CD8-positive, alpha-beta memory T cell (primary cell): ENCODE results near the gene IQCE. TPM values are rescaled to one million over a fixed set of nuclear protein-coding genes. Genes with fewer than 3 reads are reported as not detected.

ENCODE experiments used
- CTCF ChIA-PET: fragments of 350-600 bp; sonication (Branson Sonifier 250); formaldehyde crosslinking; loops from one replicate; lab custom pipeline; 2021; ENCODE audit warnings: antibody characterized with exemption; lab: Charles Lee
- POLR2A ChIA-PET: fragments of 350-600 bp; sonication (Branson Sonifier 250); formaldehyde crosslinking; loops from one replicate; lab custom pipeline; 2021; ENCODE audit warnings: antibody characterized with exemption; lab: Charles Lee
- DNase-seq, 5 donors: peaks; one replicate each; pipeline versions ENCODE4 v3.0.0 to v3.0.0-alpha.2; 2020 to 2022; ENCODE audit warnings: mixed read lengths in 1 of 5
- H3K27ac ChIP-seq: one replicate; pipeline ENCODE4 v1.7.0; 2013; ENCODE audit warnings: low read depth, mild to moderate bottlenecking, low read length, moderate library complexity
- H3K27me3 ChIP-seq: 2 replicates; pipeline ENCODE4 v1.7.0; 2013; ENCODE audit warnings: low read length, mild to moderate bottlenecking; ENCODE audit not compliant: insufficient read depth, poor library complexity, severe bottlenecking
- H3K36me3 ChIP-seq: 2 replicates; pipeline ENCODE4 v1.7.0; 2013; ENCODE audit warnings: mild to moderate bottlenecking, low read length, moderate library complexity; ENCODE audit not compliant: insufficient read depth
- H3K4me1 ChIP-seq: 2 replicates; pipeline ENCODE4 v1.7.0; 2013; ENCODE audit warnings: mild to moderate bottlenecking, low read length, moderate library complexity; ENCODE audit not compliant: insufficient read depth
- H3K4me3 ChIP-seq: 2 replicates; pipeline ENCODE4 v1.7.0; 2013; ENCODE audit warnings: mild to moderate bottlenecking, low read length
- H3K9me3 ChIP-seq: 2 replicates; pipeline ENCODE4 v1.7.0; 2013; ENCODE audit warnings: mild to moderate bottlenecking, low read length
- H3K27ac Mint-ChIP-seq, 8 donors: one replicate each; pipeline ENCODE4 v1.8.0; 2020 to 2021; ENCODE audit warnings: mixed read lengths in 8 of 8, mild to moderate bottlenecking in 6 of 8, inconsistent platforms in 3 of 8, moderate library complexity in 3 of 8
- H3K27me3 Mint-ChIP-seq, 2 donors: one replicate each; pipeline ENCODE4 v1.8.0; 2020 to 2021; ENCODE audit warnings: mixed read lengths in 2 of 2, mild to moderate bottlenecking in 1 of 2, moderate library complexity in 1 of 2
- H3K36me3 Mint-ChIP-seq, 3 donors: one replicate each; pipeline ENCODE4 v1.8.0; 2020 to 2021; ENCODE audit warnings: mixed read lengths in 3 of 3, inconsistent platforms in 1 of 3, mild to moderate bottlenecking in 1 of 3
- H3K4me1 Mint-ChIP-seq, 3 donors: one replicate each; pipeline ENCODE4 v1.8.0; 2020 to 2021; ENCODE audit warnings: mixed read lengths in 3 of 3, inconsistent platforms in 1 of 3, mild to moderate bottlenecking in 1 of 3
- H3K4me3 Mint-ChIP-seq, 7 donors: one replicate each; pipeline ENCODE4 v1.8.0; 2020 to 2021; ENCODE audit warnings: mixed read lengths in 7 of 7, mild to moderate bottlenecking in 6 of 7, moderate library complexity in 4 of 7, inconsistent platforms in 2 of 7
- H3K9me3 Mint-ChIP-seq, 5 donors: one replicate each; pipeline ENCODE4 v1.8.0; 2020 to 2022; ENCODE audit warnings: mixed read lengths in 5 of 5, mild to moderate bottlenecking in 3 of 5, moderate library complexity in 2 of 5, inconsistent platforms in 1 of 5
- polyA plus RNA-seq: library from polyadenylated mRNA; unstranded; fragments of 300-500 nt; fragmentation: Illumina TruSeq; gene quantifications from one replicate; pipeline ENCODE4 v1.2.3, GENCODE V29; 2021
- total RNA-seq, 2 experiments: library from RNA; stranded (reverse); gene quantifications; one replicate each; pipeline ENCODE4 v1.2.3, GENCODE V29; 2021

The IQCE gene
- total and polyA plus RNA-seq, 3 experiments from 2014 or later, result 4.1 to 10.4 (median 9.6) TPM

- Mint-ChIP-seq H3K9me3 (no peaks in the 10 kb centered on the region), H3K27ac (peak overlapping the region in 1 of 8 donors; percentile 56), H3K27me3 (no peaks in the 10 kb centered on the region), H3K4me1 (peaks cover 0 to under 1% (median 0%) of the 10 kb centered on the region in 3 donors), H3K4me3 (no peak overlapping the region), H3K36me3 (peaks cover 0 to 22% (median 2%) of the 10 kb centered on the region in 3 donors)
- no peak overlapping the region for H3K27ac ChIP-seq
- no peak for DNase-seq
- H3K4me1 ChIP-seq, result no peaks in the 10 kb centered on the region
- no peaks in the 10 kb centered on the region for H3K9me3 ChIP-seq
- H3K27me3 ChIP-seq, result no peaks in the 10 kb centered on the region
- no peaks in the 10 kb centered on the region for H3K36me3 ChIP-seq
- ChIA-PET CTCF (no interaction called here), POLR2A (no interaction called here)
- no peak overlapping the region for H3K4me3 ChIP-seq
Observed at GRCh38 chr7:2602406-2603043, 43.7 kb downstream of the IQCE start.

- peaks cover 0 to 18% (median 2%) of the 10 kb centered on the region in 3 donors for H3K36me3 Mint-ChIP-seq
- Histone ChIP-seq H3K9me3 (no peaks in the 10 kb centered on the region), H3K4me3 (no peak overlapping the region), H3K4me1 (no peaks in the 10 kb centered on the region), H3K27me3 (no peaks in the 10 kb centered on the region), H3K36me3 (no peaks in the 10 kb centered on the region), H3K27ac (no peak overlapping the region)
- POLR2A ChIA-PET, result no interaction called here
- peak overlapping the region in 1 of 8 donors; percentile 56 for H3K27ac Mint-ChIP-seq
- peaks cover 0 to 4% (median 0%) of the 10 kb centered on the region in 3 donors for H3K4me1 Mint-ChIP-seq
- CTCF ChIA-PET, result no interaction called here
- no peaks in the 10 kb centered on the region for H3K9me3 Mint-ChIP-seq
- no peak overlapping the region for H3K4me3 Mint-ChIP-seq
- DNase-seq, result no peak
- no peaks in the 10 kb centered on the region for H3K27me3 Mint-ChIP-seq
Observed at GRCh38 chr7:2603044-2603965, 44.5 kb downstream of the IQCE start.

DNA sequence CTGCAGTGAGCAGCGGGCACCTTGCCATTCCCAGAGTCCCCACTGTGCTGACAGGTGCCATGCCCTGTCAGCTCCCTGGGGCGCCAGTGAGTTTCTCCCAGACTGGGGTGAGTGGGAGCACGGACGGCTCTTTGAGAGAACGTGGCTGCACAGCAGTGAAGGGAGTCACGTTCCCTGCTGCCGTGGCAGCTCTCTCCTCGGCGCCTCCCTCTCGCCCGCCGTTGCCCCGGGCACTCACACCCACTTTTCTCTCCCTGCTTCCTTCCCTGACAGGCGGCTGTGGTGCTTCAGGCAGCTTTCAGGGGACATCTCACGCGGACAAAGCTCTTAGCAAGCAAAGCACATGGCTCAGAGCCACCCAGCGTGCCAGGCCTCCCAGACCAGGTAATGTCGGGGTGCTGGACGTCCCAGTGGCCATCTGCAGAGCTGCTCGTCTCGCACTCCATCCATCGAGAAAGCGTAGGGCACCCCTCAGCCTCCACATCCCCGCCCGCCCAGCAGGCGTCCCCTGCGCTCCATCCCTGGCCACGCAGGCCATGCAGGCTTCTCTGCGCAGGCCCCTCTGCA is 45.9 kb downstream of the IQCE start:
- DNase-seq, result no peak
- no peaks in the 10 kb centered on the region for H3K9me3 ChIP-seq
- no peak overlapping the region for H3K27ac ChIP-seq
- H3K4me1 Mint-ChIP-seq, result peaks cover 3 to 9% (median 5%) of the 10 kb centered on the region in 3 donors
- H3K36me3 ChIP-seq, result no peaks in the 10 kb centered on the region
- no peaks in the 10 kb centered on the region for H3K9me3 Mint-ChIP-seq
- no peak overlapping the region for H3K4me3 ChIP-seq
- H3K27ac Mint-ChIP-seq, result no peak overlapping the region
- CTCF ChIA-PET, result no interaction called here
- peaks cover 4% of the 10 kb centered on the region for H3K4me1 ChIP-seq
- no peak overlapping the region for H3K4me3 Mint-ChIP-seq
- H3K27me3 ChIP-seq, result no peaks in the 10 kb centered on the region
- peaks cover 0 to 11% (median 2%) of the 10 kb centered on the region in 3 donors for H3K36me3 Mint-ChIP-seq
- H3K27me3 Mint-ChIP-seq, result no peaks in the 10 kb centered on the region
- POLR2A ChIA-PET, result no interaction called here

- Mint-ChIP-seq H3K36me3 (peaks cover 0 to 5% (median 2%) of the 10 kb centered on the region in 3 donors), H3K9me3 (no peaks in the 10 kb centered on the region), H3K4me1 (peaks cover 3 to 9% (median 5%) of the 10 kb centered on the region in 3 donors), H3K4me3 (no peak overlapping the region), H3K27me3 (no peaks in the 10 kb centered on the region), H3K27ac (no peak overlapping the region)
- no peak for DNase-seq
- no peak overlapping the region for H3K27ac ChIP-seq
- H3K27me3 ChIP-seq, result no peaks in the 10 kb centered on the region
- no peaks in the 10 kb centered on the region for H3K36me3 ChIP-seq
- ChIA-PET CTCF (no interaction called here), POLR2A (no interaction called here)
- peaks cover 4% of the 10 kb centered on the region for H3K4me1 ChIP-seq
- H3K9me3 ChIP-seq, result no peaks in the 10 kb centered on the region
- H3K4me3 ChIP-seq, result no peak overlapping the region
Observed at GRCh38 chr7:2605608-2606538, 47.1 kb downstream of the IQCE start.

DNA sequence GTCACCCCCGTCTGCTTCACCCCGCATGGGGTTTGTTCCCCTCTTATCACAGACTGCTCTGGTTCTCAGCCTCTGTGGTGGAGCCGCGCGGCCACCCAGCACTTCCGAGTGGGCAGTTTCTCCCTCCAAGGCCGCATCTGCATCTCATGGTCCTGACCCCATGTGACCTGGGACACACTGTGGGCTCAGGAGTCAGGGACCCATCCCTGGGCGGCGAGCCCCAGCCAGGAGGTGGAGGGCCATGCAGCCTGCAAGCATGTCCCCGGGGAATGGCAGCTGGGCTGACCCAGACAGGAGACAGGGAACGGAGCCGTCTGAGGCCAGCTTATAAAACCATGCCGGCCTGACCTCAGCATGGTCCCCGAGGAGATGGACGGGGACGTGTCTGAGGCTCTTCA is 47.8 kb downstream of the IQCE start:
- H3K9me3 ChIP-seq, result no peaks in the 10 kb centered on the region
- H3K4me3 ChIP-seq, result no peak overlapping the region
- Mint-ChIP-seq H3K27ac (no peak overlapping the region), H3K4me1 (peaks cover 3 to 9% (median 5%) of the 10 kb centered on the region in 3 donors), H3K9me3 (no peaks in the 10 kb centered on the region), H3K4me3 (no peak overlapping the region), H3K27me3 (no peaks in the 10 kb centered on the region), H3K36me3 (peaks cover 0 to 5% (median 2%) of the 10 kb centered on the region in 3 donors)
- H3K36me3 ChIP-seq, result no peaks in the 10 kb centered on the region
- POLR2A ChIA-PET, result no interaction called here
- H3K27me3 ChIP-seq, result no peaks in the 10 kb centered on the region
- CTCF ChIA-PET, result no interaction called here
- no peak for DNase-seq
- H3K27ac ChIP-seq, result no peak overlapping the region
- peaks cover 4% of the 10 kb centered on the region for H3K4me1 ChIP-seq

- Histone ChIP-seq H3K27me3 (no peaks in the 10 kb centered on the region), H3K4me1 (peaks cover 4% of the 10 kb centered on the region), H3K36me3 (no peaks in the 10 kb centered on the region), H3K4me3 (no peak overlapping the region), H3K9me3 (no peaks in the 10 kb centered on the region), H3K27ac (no peak overlapping the region)
- DNase-seq, result no peak
- ChIA-PET CTCF (interaction anchor here (1.7 kb wide), 1 partner anchor 103 kb away, joined by 8 read pairs; no protein-coding TSS in a partner anchor), POLR2A (no interaction called here)
- Mint-ChIP-seq H3K27me3 (no peaks in the 10 kb centered on the region), H3K36me3 (no peaks in the 10 kb centered on the region), H3K4me1 (peaks cover 3 to 9% (median 5%) of the 10 kb centered on the region in 3 donors), H3K27ac (no peak overlapping the region), H3K9me3 (no peaks in the 10 kb centered on the region), H3K4me3 (no peak overlapping the region)
Observed at GRCh38 chr7:2607122-2607922, 48.5 kb downstream of the IQCE start.
